HepG2 (cell line): ENCODE data around the gene VGLL4. TPM values are rescaled to one million over a fixed set of nuclear protein-coding genes. Genes with fewer than 3 reads are reported as not detected.

Experiments used
- ATAC-seq: fragments of 200-7000 bp; cut with Tn5 transposase; 3 replicates; pipeline ENCODE4 v1.9.1; 2020; ENCODE audit warnings: mild to moderate bottlenecking, moderate library complexity
- BruUV-seq: library from RNA; stranded (reverse); fragments of 400-500 nt; replicated peaks from 2 replicates; lab custom pipeline; 2021; lab: Mats Ljungman, UMichigan
- CTCF ChIA-PET: fragments of 300-600 bp; formaldehyde crosslinking; extraction: SDS; loops from one replicate; lab custom pipeline; 2021; ENCODE audit warnings: low total read pairs, inconsistent platforms, low intra/inter-chr PET ratio; lab: Yijun Ruan, JAX
- POLR2A ChIA-PET: fragments of 350-600 bp; sonication (Branson Sonifier 250); formaldehyde crosslinking; loops from one replicate; lab custom pipeline; 2020; ENCODE audit warnings: antibody characterized with exemption, inconsistent platforms; lab: Yijun Ruan, JAX
- DNase-seq: peaks from one replicate; pipeline ENCODE4 v3.0.0-alpha.2; 2015; ENCODE audit warnings: low spot score
- FAIRE-seq: peaks from 3 replicates; lab custom pipeline; 2011; peaks lifted over from hg19 to GRCh38; lab: Jason Lieb, UNC
- H2AFZ ChIP-seq: one replicate; pipeline ENCODE4 v1.6.1; 2011; ENCODE audit warnings: low read length, inconsistent platforms
- H3K27ac ChIP-seq: fragments of 300-600 bp; 3 replicates; pipeline ENCODE4 v1.8.0; 2011; ENCODE audit warnings: mixed run types, mild to moderate bottlenecking, mixed read lengths, low read length, inconsistent platforms; ENCODE audit not compliant: insufficient read depth; ENCODE audit errors: extremely low read length
- H3K27me3 ChIP-seq, 2 experiments: fragments of 200-600 bp in 1 of 2; 2 replicates in 1 of 2; 3 replicates in 1 of 2; pipeline versions ENCODE4 v1.6.0 to v1.8.0; 2011; ENCODE audit warnings: low read length in 2 of 2, mild to moderate bottlenecking in 2 of 2, moderate library complexity in 2 of 2, inconsistent platforms in 1 of 2; ENCODE audit not compliant: insufficient read depth in 2 of 2, control insufficient read depth in 1 of 2
- H3K36me3 ChIP-seq, 2 experiments: fragments of 200-600 bp in 1 of 2; replicated peaks in 1 of 2; 2 replicates in 1 of 2; 3 replicates in 1 of 2; pipeline versions ENCODE4 v1.5.1 to v1.8.0; 2011; ENCODE audit warnings: low read length in 2 of 2, inconsistent platforms in 1 of 2; ENCODE audit not compliant: insufficient read depth in 2 of 2, control insufficient read depth in 1 of 2
- H3K4me1 ChIP-seq: 2 replicates; pipeline ENCODE4 v1.5.1; 2012; ENCODE audit warnings: low read length, inconsistent platforms; ENCODE audit not compliant: insufficient read depth
- H3K4me2 ChIP-seq: 2 replicates; pipeline ENCODE4 v1.6.0; 2011; ENCODE audit warnings: low read depth, low read length, inconsistent platforms
- H3K4me3 ChIP-seq, 3 experiments: fragments of 200-600 bp in 1 of 3; sonication (generic), shearing (Covaris generic) in 1 of 3; replicated peaks in 1 of 3; 2 replicates each; pipeline ENCODE4 v1.5.1; 2011 to 2016; ENCODE audit warnings: low read length in 3 of 3, inconsistent platforms in 2 of 3, low read depth in 2 of 3, mild to moderate bottlenecking in 2 of 3, control low read depth in 1 of 3, mixed read lengths in 1 of 3; ENCODE audit not compliant: insufficient read depth in 1 of 3
- H3K79me2 ChIP-seq: one replicate; pipeline ENCODE4 v1.6.1; 2011; ENCODE audit warnings: low read length, inconsistent platforms; ENCODE audit not compliant: insufficient read depth
- H3K9ac ChIP-seq: 2 replicates; pipeline ENCODE4 v1.6.0; 2011; ENCODE audit warnings: mild to moderate bottlenecking, low read depth, low read length, inconsistent platforms; ENCODE audit not compliant: insufficient read depth
- H3K9me3 ChIP-seq: 2 replicates; pipeline ENCODE4 v1.5.1; 2012; ENCODE audit warnings: mild to moderate bottlenecking, low read length
- H4K20me1 ChIP-seq: 2 replicates; pipeline ENCODE4 v1.6.0; 2011; ENCODE audit warnings: inconsistent platforms, mild to moderate bottlenecking, low read length, moderate library complexity; ENCODE audit not compliant: insufficient read depth
- EZH2 ChIP-seq: conservative IDR thresholded peaks from 2 replicates; pipeline ENCODE4 v1.6.1; 2012; ENCODE audit warnings: mild to moderate bottlenecking, low read depth, low read length, moderate library complexity
- NFE2 ChIP-seq: sonication (generic); formaldehyde crosslinking; IDR thresholded peaks from 2 replicates; pipeline ENCODE4 v1.4.0; 2020; ENCODE audit warnings: missing genetic modification reagents
- TEAD3 ChIP-seq: optimal IDR thresholded peaks from 2 replicates; pipeline ENCODE3; 2016; ENCODE audit warnings: borderline replicate concordance
- TGIF2 ChIP-seq: IDR thresholded peaks from 2 replicates; pipeline ENCODE4 v1.6.1; 2016; ENCODE audit warnings: control low read depth, missing compliant biosample characterization
- ZNF180 ChIP-seq: sonication (generic); formaldehyde crosslinking; IDR thresholded peaks from 2 replicates; pipeline ENCODE4 v1.4.0; 2020; ENCODE audit warnings: low read depth, missing genetic modification reagents, borderline replicate concordance
- WGBS: methylation state at CpG from one replicate; pipeline ENCODE4 v1.1.6; 2017; ENCODE audit warnings: low lambda C conversion rate; 5-methylcytosine and 5-hydroxymethylcytosine counted together
- in situ Hi-C: cut with HindIII; loops from 2 replicates; pipeline ENCODE4 v1.10.0; 2017; ENCODE audit warnings: low pct_unique_long_range_greater_than_20kb; ENCODE audit not compliant: extremely low pct_ligation_motif_present
- intact Hi-C: fragments of 100-400 bp; cut with micrococcal nuclease; formaldehyde crosslinking; loops from one replicate; pipeline ENCODE4 v1.10.0; 2022; ENCODE audit not compliant: unreplicated experiment
- polyA plus RNA-seq, 8 experiments: library from polyadenylated mRNA; depleted of rRNA in 3 of 8; stranded (reverse) in 7 of 8; unstranded in 1 of 8; fragments of >200 nt; fragmentation: Illumina TruSeq in 4 of 8; extraction: Trizol in 4 of 8; gene quantifications; 2 replicates each; pipeline versions ENCODE4 v1.2.1 to v1.2.3, GENCODE V29; 2011 to 2016; ENCODE audit warnings: low read depth in 4 of 8, missing spikeins in 1 of 8, mixed read lengths in 1 of 8; ENCODE audit not compliant: insufficient read depth in 1 of 8
- total RNA-seq, 5 experiments: library from RNA; depleted of rRNA; stranded (reverse); fragments of >200 nt; fragmentation: Illumina TruSeq; extraction: Trizol; gene quantifications; 2 replicates each; pipeline ENCODE4 v1.2.3, GENCODE V29; 2016; ENCODE audit warnings: low read depth in 1 of 5
- TF ChIP-seq, protein P1 (sequence below): sonication (generic); formaldehyde crosslinking; IDR thresholded peaks from one replicate; pipeline ENCODE4 v1.5.1; 2020; ENCODE audit warnings: mild to moderate bottlenecking, missing genetic modification reagents; ENCODE audit errors: not compliant biosample characterization
- TF ChIP-seq, protein P2 (sequence below): sonication (generic); formaldehyde crosslinking; IDR thresholded peaks from 2 replicates; pipeline ENCODE4 v1.8.0; 2022; ENCODE audit warnings: mild to moderate bottlenecking, missing genetic modification reagents; ENCODE audit not compliant: insufficient replicate concordance
- TF ChIP-seq, protein P3 (sequence below): sonication (generic); formaldehyde crosslinking; IDR thresholded peaks from 2 replicates; pipeline ENCODE4 v1.5.1; 2020; ENCODE audit warnings: missing genetic modification reagents, mild to moderate bottlenecking, borderline replicate concordance

VGLL4 gene
- total and polyA plus RNA-seq, 2 of the 13 experiments (the other 11 are each of a cell fraction or from before 2014, with no cell fraction given): 23.2 to 39.0 TPM

DNA sequence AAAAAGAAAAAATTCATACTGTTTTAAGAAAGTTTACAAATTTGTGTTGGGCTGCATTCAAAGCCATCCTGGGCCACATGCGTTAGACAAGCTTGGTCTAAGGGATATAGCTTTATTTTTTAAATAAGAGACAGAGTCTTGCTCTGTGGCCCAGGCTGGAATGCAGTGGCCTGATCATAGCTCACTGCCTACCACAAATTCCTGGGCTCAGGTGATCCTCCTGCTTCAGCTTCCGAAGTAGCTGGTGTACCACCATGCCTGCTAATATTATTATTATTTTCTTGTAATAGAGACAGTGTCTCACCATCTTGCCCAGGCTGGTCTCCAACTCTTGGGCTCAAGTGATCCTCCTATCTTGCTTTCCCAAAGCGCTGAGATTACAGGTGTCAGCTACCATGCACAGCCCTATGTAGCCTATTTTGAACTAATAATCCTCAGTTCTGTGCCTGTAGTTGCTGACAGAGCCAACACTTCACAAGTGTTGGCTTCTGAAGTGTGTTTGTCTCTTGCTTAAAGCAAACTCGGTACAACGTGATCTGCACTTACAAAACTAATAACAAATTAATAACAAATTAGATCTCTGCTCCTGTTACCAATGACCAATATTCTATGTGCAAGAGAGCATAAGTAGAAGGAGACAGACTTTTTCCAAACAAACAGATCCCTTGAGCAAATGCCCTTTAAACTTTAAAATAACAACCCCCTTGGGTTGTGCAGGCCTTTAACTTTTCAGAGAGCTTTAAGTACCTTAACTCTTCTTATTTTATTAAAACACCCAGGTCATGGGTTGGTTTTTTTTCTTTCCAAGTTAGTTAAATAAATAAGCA is 135.2 kb downstream of the VGLL4 start:
- WGBS: 64% methylated on average over 4 of the region's 5 CpGs
- TF ChIP-seq TGIF2 (CRISPR knock-in tag) (no peak), ZNF180 (CRISPR knock-in tag) (no peak), TEAD3 (CRISPR knock-in tag) (peak; percentile 11), NFE2 (CRISPR knock-in tag) (no peak), EZH2 (no peak)
- TF ChIP-seq, protein P1, sequence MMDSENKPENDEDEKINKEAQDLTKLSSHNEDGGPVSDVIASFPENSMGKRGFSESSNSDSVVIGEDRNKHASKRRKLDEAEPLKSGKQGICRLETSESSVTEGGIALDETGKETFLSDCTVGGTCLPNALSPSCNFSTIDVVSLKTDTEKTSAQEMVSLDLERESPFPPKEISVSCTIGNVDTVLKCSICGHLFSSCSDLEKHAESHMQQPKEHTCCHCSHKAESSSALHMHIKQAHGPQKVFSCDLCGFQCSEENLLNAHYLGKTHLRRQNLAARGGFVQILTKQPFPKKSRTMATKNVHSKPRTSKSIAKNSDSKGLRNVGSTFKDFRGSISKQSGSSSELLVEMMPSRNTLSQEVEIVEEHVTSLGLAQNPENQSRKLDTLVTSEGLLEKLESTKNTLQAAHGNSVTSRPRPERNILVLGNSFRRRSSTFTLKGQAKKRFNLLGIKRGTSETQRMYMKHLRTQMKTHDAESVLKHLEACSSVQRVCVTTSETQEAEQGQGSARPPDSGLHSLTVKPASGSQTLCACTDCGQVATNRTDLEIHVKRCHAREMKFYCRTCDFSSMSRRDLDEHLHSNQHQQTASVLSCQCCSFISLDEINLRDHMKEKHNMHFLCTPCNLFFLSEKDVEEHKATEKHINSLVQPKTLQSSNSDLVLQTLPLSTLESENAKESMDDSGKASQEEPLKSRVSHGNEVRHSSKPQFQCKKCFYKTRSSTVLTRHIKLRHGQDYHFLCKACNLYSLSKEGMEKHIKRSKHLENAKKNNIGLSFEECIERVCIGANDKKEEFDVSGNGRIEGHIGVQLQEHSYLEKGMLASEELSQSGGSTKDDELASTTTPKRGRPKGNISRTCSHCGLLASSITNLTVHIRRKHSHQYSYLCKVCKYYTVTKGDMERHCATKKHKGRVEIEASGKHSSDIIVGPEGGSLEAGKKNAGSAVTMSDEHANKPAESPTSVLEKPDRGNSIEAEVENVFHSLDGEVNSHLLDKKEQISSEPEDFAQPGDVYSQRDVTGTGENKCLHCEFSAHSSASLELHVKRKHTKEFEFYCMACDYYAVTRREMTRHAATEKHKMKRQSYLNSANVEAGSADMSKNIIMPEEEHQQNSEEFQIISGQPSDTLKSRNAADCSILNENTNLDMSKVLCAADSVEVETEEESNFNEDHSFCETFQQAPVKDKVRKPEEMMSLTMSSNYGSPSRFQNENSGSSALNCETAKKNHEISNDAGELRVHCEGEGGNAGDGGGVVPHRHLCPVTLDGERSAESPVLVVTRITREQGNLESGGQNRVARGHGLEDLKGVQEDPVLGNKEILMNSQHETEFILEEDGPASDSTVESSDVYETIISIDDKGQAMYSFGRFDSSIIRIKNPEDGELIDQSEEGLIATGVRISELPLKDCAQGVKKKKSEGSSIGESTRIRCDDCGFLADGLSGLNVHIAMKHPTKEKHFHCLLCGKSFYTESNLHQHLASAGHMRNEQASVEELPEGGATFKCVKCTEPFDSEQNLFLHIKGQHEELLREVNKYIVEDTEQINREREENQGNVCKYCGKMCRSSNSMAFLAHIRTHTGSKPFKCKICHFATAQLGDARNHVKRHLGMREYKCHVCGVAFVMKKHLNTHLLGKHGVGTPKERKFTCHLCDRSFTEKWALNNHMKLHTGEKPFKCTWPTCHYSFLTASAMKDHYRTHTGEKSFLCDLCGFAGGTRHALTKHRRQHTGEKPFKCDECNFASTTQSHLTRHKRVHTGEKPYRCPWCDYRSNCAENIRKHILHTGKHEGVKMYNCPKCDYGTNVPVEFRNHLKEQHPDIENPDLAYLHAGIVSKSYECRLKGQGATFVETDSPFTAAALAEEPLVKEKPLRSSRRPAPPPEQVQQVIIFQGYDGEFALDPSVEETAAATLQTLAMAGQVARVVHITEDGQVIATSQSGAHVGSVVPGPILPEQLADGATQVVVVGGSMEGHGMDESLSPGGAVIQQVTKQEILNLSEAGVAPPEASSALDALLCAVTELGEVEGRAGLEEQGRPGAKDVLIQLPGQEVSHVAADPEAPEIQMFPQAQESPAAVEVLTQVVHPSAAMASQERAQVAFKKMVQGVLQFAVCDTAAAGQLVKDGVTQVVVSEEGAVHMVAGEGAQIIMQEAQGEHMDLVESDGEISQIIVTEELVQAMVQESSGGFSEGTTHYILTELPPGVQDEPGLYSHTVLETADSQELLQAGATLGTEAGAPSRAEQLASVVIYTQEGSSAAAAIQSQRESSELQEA (CRISPR knock-in tag): no peak
- TF ChIP-seq, protein P2, sequence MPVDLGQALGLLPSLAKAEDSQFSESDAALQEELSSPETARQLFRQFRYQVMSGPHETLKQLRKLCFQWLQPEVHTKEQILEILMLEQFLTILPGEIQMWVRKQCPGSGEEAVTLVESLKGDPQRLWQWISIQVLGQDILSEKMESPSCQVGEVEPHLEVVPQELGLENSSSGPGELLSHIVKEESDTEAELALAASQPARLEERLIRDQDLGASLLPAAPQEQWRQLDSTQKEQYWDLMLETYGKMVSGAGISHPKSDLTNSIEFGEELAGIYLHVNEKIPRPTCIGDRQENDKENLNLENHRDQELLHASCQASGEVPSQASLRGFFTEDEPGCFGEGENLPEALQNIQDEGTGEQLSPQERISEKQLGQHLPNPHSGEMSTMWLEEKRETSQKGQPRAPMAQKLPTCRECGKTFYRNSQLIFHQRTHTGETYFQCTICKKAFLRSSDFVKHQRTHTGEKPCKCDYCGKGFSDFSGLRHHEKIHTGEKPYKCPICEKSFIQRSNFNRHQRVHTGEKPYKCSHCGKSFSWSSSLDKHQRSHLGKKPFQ (CRISPR knock-in tag): no peak
- TF ChIP-seq, protein P3, sequence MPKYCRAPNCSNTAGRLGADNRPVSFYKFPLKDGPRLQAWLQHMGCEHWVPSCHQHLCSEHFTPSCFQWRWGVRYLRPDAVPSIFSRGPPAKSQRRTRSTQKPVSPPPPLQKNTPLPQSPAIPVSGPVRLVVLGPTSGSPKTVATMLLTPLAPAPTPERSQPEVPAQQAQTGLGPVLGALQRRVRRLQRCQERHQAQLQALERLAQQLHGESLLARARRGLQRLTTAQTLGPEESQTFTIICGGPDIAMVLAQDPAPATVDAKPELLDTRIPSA: no peak
- peak overlapping the region; percentile 40 for H3K4me2 ChIP-seq
- no peaks in the 10 kb centered on the region for H3K36me3 ChIP-seq
- peak overlapping the region; percentile 49 for H3K27ac ChIP-seq
- H3K27me3 ChIP-seq: no peaks in the 10 kb centered on the region
- FAIRE-seq (no peak), ATAC-seq (peak; percentile 68), DNase-seq (no peak)
- H4K20me1 ChIP-seq: no peaks in the 10 kb centered on the region
- in situ Hi-C loops (no loop called here), intact Hi-C loops (no loop called here)
- peaks cover 22% of the 10 kb centered on the region for H3K4me1 ChIP-seq
- no TSS peak for BruUV-seq
- H3K79me2 ChIP-seq: no peaks in the 10 kb centered on the region
- no peak overlapping the region for H2AFZ ChIP-seq
- H3K4me3 ChIP-seq: peak overlapping the region in 2 of 3 experiments; percentile 9 to 31; a peak in 2 of 6 replicates
- no peak overlapping the region; the same call in 1 of the 2 replicates for H3K9ac ChIP-seq
- POLR2A ChIA-PET: interaction anchor here (0.9 to 1.8 kb wide), 2 partner anchors 28 to 135 kb away, joined by 4 read pairs; partner anchors contain the start of gene VGLL4
- CTCF ChIA-PET: no interaction called here
- no peaks in the 10 kb centered on the region for H3K9me3 ChIP-seq
